Spleen (tissue), 11 donors: ENCODE data around the gene FAT2. TPM values are rescaled to one million over a fixed set of nuclear protein-coding genes. Genes with fewer than 3 reads are reported as not detected.

Source experiments
- DNase-seq: peaks from one replicate; pipeline ENCODE4 v3.0.0-alpha.2; 2020
- H3K27ac ChIP-seq, 8 donors: fragments of 200-600 bp; sonication (generic) in 7 of 8; 1 replicate in 4 of 8; 2 replicates in 4 of 8; pipeline versions ENCODE4 v1.5.0 to v1.8.0; 2016 to 2021; ENCODE audit warnings: inconsistent platforms in 4 of 8, mild to moderate bottlenecking in 4 of 8, moderate library complexity in 1 of 8
- H3K27me3 ChIP-seq, 7 donors: fragments of 200-600 bp; sonication (generic) in 6 of 7; replicated peaks in 1 of 7; 1 replicate in 4 of 7; 2 replicates in 3 of 7; pipeline versions ENCODE4 v1.5.0 to v1.8.0; 2016 to 2021; ENCODE audit warnings: inconsistent platforms in 3 of 7, mild to moderate bottlenecking in 1 of 7
- H3K36me3 ChIP-seq, 6 donors: fragments of 200-600 bp; sonication (generic) in 5 of 6; 1 replicate in 4 of 6; 2 replicates in 2 of 6; pipeline versions ENCODE4 v1.5.0 to v1.8.0; 2016 to 2021; ENCODE audit warnings: inconsistent platforms in 2 of 6
- H3K4me1 ChIP-seq, 6 donors: fragments of 200-600 bp; sonication (generic) in 5 of 6; 1 replicate in 3 of 6; 2 replicates in 3 of 6; pipeline versions ENCODE4 v1.5.0 to v1.8.0; 2016 to 2021; ENCODE audit warnings: inconsistent platforms in 3 of 6
- H3K4me3 ChIP-seq, 8 donors: fragments of 200-600 bp; sonication (generic) in 7 of 8; 1 replicate in 4 of 8; 2 replicates in 4 of 8; pipeline versions ENCODE4 v1.5.0 to v1.8.0; 2016 to 2021; ENCODE audit warnings: inconsistent platforms in 4 of 8, mild to moderate bottlenecking in 4 of 8, moderate library complexity in 2 of 8
- H3K9me3 ChIP-seq, 8 donors: fragments of 200-600 bp; sonication (generic) in 7 of 8; 1 replicate in 4 of 8; 2 replicates in 4 of 8; pipeline versions ENCODE4 v1.5.0 to v1.8.0; 2016 to 2021; ENCODE audit warnings: inconsistent platforms in 4 of 8
- POLR2A ChIP-seq, 3 donors: fragments of 450-650 bp; IDR thresholded peaks; one replicate each; pipeline ENCODE4 v1.5.1; 2017; ENCODE audit warnings: antibody characterized with exemption in 3 of 3, mild to moderate bottlenecking in 1 of 3
- POLR2AphosphoS5 ChIP-seq, 3 donors: sonication (generic); formaldehyde crosslinking; IDR thresholded peaks; one replicate each; pipeline ENCODE4 v1.5.1; 2017; ENCODE audit warnings: antibody characterized with exemption in 3 of 3
- WGBS, 5 donors: extraction: QIAGEN DNeasy Blood & Tissue Kit in 3 of 5; methylation state at CpG; one replicate each; pipeline versions ENCODE4 v1.1.5 to v1.1.7; 2013 to 2018; 5-methylcytosine and 5-hydroxymethylcytosine counted together
- intact Hi-C: fragments of 100-400 bp; cut with DNase I; formaldehyde crosslinking; loops from one replicate; pipeline ENCODE4 v1.15.0; 2023; ENCODE audit warnings: low total_unique reads
- polyA plus RNA-seq, 3 donors: library from polyadenylated mRNA; stranded (reverse); fragments of 200-250 nt; gene quantifications; one replicate each; pipeline ENCODE4 v1.2.1, GENCODE V29; 2013
- total RNA-seq, 7 donors: library from RNA; depleted of rRNA in 3 of 7; stranded (reverse); fragments of >200 nt in 3 of 7; fragmentation: NEBNext Ultra II Directional in 4 of 7; extraction: Animal tissue kit (Norgen Biotek cat#: 25700) in 4 of 7; gene quantifications; one replicate each; pipeline versions ENCODE4 v1.1.0 to v1.2.1, GENCODE V29; 2016 to 2021
- TF ChIP-seq, protein P1 (sequence below), 11 experiments: fragments of 200-600 bp in 7 of 11; fragments of 450-650 bp in 4 of 11; sonication (generic) in 4 of 11; IDR thresholded peaks in 8 of 11; conservative IDR thresholded peaks in 3 of 11; 1 replicate in 7 of 11; 2 replicates in 4 of 11; pipeline versions ENCODE4 v1.4.0 to v1.8.0; 2016 to 2021; ENCODE audit warnings: antibody characterized with exemption in 11 of 11, inconsistent platforms in 4 of 11, mild to moderate bottlenecking in 1 of 11
- donor health status: healthy with polysubstance abuse.
- donor health status: DM: no; HTN: no; CAD: no; lungs with moderate emphysema.
- donor health status: DM: no; HTN: no; CAD: no.
- donor health status: Bipolar disorder and iron deficiency.
- donor health status: healthy.
- donor health status: DM: no; HTN: no; CAD: no.
- donor health status: DM: yes; HTN: yes; CAD: no.

The FAT2 gene
- total and polyA plus RNA-seq, 10 donors: under 0.01 to 0.13 (median 0.05) TPM; not detected in 1

DNA sequence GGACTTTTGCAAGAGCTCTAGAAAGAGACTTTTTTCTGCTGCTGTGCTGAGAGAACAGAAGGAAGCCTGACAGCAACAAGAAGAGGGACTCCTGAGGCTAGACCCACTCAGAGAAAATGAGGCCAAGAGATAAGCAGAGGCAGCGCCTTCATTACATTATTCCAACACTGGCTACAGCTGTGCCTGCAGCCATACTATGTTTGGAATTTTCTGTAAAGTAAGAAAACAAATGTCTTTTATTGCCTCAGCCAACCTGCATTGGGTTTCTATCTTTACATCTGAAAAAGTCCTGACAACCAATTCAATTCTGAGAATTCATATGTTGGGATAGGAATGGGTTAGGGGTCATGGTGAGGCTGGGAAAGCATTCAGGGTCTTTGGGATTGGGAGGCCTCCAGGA is 33.7 kb downstream of the FAT2 start:
- H3K4me3 ChIP-seq: no peak overlapping the region
- no peaks in the 10 kb centered on the region for H3K36me3 ChIP-seq
- no peaks in the 10 kb centered on the region for H3K9me3 ChIP-seq
- H3K4me1 ChIP-seq: peaks cover 0 to 20% (median 4%) of the 10 kb centered on the region in 6 donors
- H3K27me3 ChIP-seq: no peaks in the 10 kb centered on the region
- TF ChIP-seq POLR2AphosphoS5 (IDR thresholded peaks at IDR 0.05) (no peak), POLR2A (IDR thresholded peaks at IDR 0.05) (no peak)
- TF ChIP-seq, protein P1, sequence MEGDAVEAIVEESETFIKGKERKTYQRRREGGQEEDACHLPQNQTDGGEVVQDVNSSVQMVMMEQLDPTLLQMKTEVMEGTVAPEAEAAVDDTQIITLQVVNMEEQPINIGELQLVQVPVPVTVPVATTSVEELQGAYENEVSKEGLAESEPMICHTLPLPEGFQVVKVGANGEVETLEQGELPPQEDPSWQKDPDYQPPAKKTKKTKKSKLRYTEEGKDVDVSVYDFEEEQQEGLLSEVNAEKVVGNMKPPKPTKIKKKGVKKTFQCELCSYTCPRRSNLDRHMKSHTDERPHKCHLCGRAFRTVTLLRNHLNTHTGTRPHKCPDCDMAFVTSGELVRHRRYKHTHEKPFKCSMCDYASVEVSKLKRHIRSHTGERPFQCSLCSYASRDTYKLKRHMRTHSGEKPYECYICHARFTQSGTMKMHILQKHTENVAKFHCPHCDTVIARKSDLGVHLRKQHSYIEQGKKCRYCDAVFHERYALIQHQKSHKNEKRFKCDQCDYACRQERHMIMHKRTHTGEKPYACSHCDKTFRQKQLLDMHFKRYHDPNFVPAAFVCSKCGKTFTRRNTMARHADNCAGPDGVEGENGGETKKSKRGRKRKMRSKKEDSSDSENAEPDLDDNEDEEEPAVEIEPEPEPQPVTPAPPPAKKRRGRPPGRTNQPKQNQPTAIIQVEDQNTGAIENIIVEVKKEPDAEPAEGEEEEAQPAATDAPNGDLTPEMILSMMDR (IDR thresholded peaks at IDR 0.05 in 8 of 11, conservative IDR thresholded peaks at IDR 0.05 in 3 of 11): no peak
- DNase-seq: no peak
- WGBS, 5 donors: 93 to 100% (median 95%) methylated on average over 1 of the region's 1 CpG
- intact Hi-C loops: no loop called here
- H3K27ac ChIP-seq: peak overlapping the region in 3 of 8 donors; percentile 34 to 48 (median 41)

DNA sequence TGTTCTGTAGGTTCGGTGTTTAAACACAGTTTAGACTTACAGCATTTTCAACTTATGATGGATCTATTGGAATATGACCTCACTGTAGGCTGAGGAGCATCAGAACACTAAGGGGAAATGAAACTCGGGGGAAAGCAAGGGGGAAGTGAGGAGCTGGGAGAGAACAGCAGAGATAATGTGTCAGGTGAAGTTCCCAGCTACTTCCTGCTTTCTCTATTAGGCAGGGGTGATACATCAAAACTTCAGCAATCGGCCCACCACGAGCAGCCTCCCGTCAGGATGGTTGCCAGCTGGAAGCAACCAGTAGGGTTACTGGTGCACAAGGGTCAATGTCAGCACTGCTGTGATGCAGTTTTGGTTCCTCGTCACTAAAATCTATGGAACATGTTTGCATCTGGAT is 34.3 kb downstream of the FAT2 start:
- H3K9me3 ChIP-seq: no peaks in the 10 kb centered on the region
- no peaks in the 10 kb centered on the region for H3K36me3 ChIP-seq
- H3K4me1 ChIP-seq: peaks cover 0 to 20% (median 4%) of the 10 kb centered on the region in 6 donors
- TF ChIP-seq POLR2AphosphoS5 (IDR thresholded peaks at IDR 0.05) (no peak), POLR2A (IDR thresholded peaks at IDR 0.05) (no peak)
- TF ChIP-seq, protein P1 (IDR thresholded peaks at IDR 0.05 in 8 of 11, conservative IDR thresholded peaks at IDR 0.05 in 3 of 11): no peak
- H3K4me3 ChIP-seq: no peak overlapping the region
- H3K27ac ChIP-seq: peak overlapping the region in 4 of 8 donors; percentile 34 to 48 (median 42)
- no peaks in the 10 kb centered on the region for H3K27me3 ChIP-seq
- 29 to 39% (median 34%) methylated on average over 6 of the region's 6 CpGs for WGBS, 5 donors
- no peak for DNase-seq
- intact Hi-C loops: no loop called here

DNA sequence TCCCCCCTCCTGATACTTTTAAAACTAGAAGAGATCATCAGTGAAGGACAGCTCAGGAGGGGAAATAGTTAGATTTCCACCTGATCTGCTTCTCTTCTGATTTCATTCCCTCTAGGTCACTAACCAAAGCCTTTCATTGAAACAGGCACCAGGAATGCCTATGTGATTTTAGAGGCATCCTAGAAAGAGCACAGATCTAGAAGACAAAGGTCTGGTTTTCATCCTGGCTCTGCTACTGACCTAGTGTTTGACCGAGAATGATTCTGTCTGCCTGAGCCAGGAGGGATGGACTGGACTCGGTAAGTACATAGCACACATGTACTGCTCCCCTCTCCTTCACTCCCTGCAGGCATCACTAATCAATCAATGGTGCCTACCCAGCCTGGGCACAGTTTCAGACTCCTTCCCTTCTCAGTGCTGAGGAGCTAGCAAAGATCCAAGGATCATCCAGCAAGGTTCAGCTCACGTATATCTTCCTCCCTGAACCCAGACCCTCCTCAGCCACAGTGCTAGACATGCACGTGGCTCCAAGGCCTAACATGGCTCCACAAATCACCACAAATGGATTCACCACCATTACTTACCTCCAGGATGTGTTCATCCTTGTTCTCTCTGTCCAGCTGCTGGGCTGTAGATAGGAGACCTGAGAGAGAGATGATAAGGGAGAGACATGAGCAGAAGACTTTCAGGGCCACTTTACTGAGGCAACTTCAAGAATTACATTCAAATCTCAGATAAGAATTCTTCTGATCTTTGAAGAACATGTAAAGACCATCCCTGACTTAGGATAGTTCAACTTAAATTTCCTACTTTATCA is 35.2 kb downstream of the FAT2 start:
- Histone ChIP-seq H3K36me3 (no peaks in the 10 kb centered on the region), H3K4me1 (peaks cover 0 to 20% (median 4%) of the 10 kb centered on the region in 6 donors), H3K27me3 (no peaks in the 10 kb centered on the region), H3K27ac (peak overlapping the region in 5 of 8 donors; percentile 0 to 48 (median 34)), H3K9me3 (no peaks in the 10 kb centered on the region), H3K4me3 (no peak overlapping the region)
- TF ChIP-seq POLR2A (IDR thresholded peaks at IDR 0.05): no peak
- TF ChIP-seq, protein P1 (IDR thresholded peaks at IDR 0.05 in 8 of 11, conservative IDR thresholded peaks at IDR 0.05 in 3 of 11): no peak
- TF ChIP-seq POLR2AphosphoS5 (IDR thresholded peaks at IDR 0.05): no peak
- WGBS, 5 donors: 81 to 97% (median 89%) methylated on average over 4 of the region's 4 CpGs
- no peak for DNase-seq
- intact Hi-C loops: no loop called here

DNA sequence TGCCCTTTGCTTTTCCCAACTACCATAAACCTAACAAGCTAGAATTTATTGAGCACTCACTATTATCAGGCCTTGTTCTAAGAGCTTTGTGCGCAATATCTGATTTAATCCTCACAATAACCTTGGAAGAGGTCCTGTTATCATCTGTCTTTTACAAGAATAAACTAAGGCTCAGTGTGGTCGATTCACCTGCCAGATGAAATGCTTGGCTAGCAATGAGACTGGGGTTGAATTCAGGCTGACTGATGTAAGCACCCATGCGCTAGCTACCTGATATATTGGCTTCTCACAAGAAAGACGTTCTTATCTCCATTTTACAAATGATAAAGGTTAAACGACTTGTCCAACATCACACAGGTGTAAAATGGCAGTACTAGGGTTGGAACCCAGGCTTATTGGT is 37.4 kb downstream of the FAT2 start:
- Histone ChIP-seq H3K27me3 (no peaks in the 10 kb centered on the region), H3K27ac (no peak overlapping the region), H3K36me3 (no peaks in the 10 kb centered on the region), H3K4me3 (no peak overlapping the region), H3K9me3 (no peaks in the 10 kb centered on the region), H3K4me1 (peaks cover 0 to 20% (median 4%) of the 10 kb centered on the region in 6 donors)
- TF ChIP-seq, protein P1 (IDR thresholded peaks at IDR 0.05 in 8 of 11, conservative IDR thresholded peaks at IDR 0.05 in 3 of 11): no peak
- no peak for TF ChIP-seq POLR2A (IDR thresholded peaks at IDR 0.05)
- no peak for TF ChIP-seq POLR2AphosphoS5 (IDR thresholded peaks at IDR 0.05)
- no peak for DNase-seq
- intact Hi-C loops: no loop called here
- 74 to 90% (median 83%) methylated on average over 5 of the region's 5 CpGs for WGBS, 5 donors
